Activated CD8-positive, alpha-beta memory T cell treated with anti-CD3 and anti-CD28 coated beads for 1 hour (primary cell): ENCODE measurements around the gene RPS25.
"Not testable (repeated sequence)": the region's sequence is repeated elsewhere in the genome, so short reads cannot be mapped to it uniquely, and the experiment has no call there.

ENCODE experiments used
- DNase-seq, 2 donors: peaks; one replicate each; pipeline ENCODE4 v3.0.0-alpha.2; 2020; ENCODE audit warnings: low read depth in 1 of 2; ENCODE audit errors: extremely low read depth in 1 of 2

The RPS25 gene

GRCh38 chr11:119039471-119039870, 21.3 kb upstream of the RPS25 start:
- DNase-seq, result not testable (repeated sequence)

- no peak for DNase-seq
These were observed 20.7 kb upstream of the RPS25 start for GRCh38 chr11:119038884-119039283.

GRCh38 chr11:119034813-119035212, 16.7 kb upstream of the RPS25 start:
- DNase-seq, result no peak

- DNase-seq, result not testable (repeated sequence)
These were observed 15.3 kb upstream of the RPS25 start for GRCh38 chr11:119033421-119033820.

GRCh38 chr11:119031912-119032280, 13.8 kb upstream of the RPS25 start:
- no peak for DNase-seq

GRCh38 chr11:119030329-119031047, 12.3 kb upstream of the RPS25 start, which contains the start of gene SLC37A4:
Gene SLC37A4 (minus strand): TSS chr11:119030877.
- peak; percentile 95 to 99 for DNase-seq

- DNase-seq, result no peak
These were observed 11.8 kb upstream of the RPS25 start for GRCh38 chr11:119030029-119030328.

- no peak for DNase-seq
These were observed 11.3 kb upstream of the RPS25 start for GRCh38 chr11:119029340-119030028.

- no peak for DNase-seq
These were observed 10.9 kb upstream of the RPS25 start for GRCh38 chr11:119029069-119029339.

GRCh38 chr11:119028346-119029068, 10.4 kb upstream of the RPS25 start:
- DNase-seq, result no peak

- no peak for DNase-seq
These were observed 9.6 kb upstream of the RPS25 start for GRCh38 chr11:119027561-119028345.

- DNase-seq, result no peak
These were observed 8.8 kb upstream of the RPS25 start for GRCh38 chr11:119026970-119027369.

- no peak for DNase-seq
These were observed 8.0 kb upstream of the RPS25 start for GRCh38 chr11:119025978-119026766.

GRCh38 chr11:119025541-119025940, 7.4 kb upstream of the RPS25 start:
- no peak for DNase-seq

- DNase-seq, result no peak
These were observed 6.9 kb upstream of the RPS25 start for GRCh38 chr11:119025099-119025473.

- no peak for DNase-seq
These were observed 6.4 kb upstream of the RPS25 start for GRCh38 chr11:119024430-119025098.

- no peak for DNase-seq
These were observed 5.6 kb upstream of the RPS25 start for GRCh38 chr11:119023741-119024140.

- no peak for DNase-seq
These were observed 3.5 kb upstream of the RPS25 start for GRCh38 chr11:119021631-119022030.

GRCh38 chr11:119019996-119020395, 1.9 kb upstream of the RPS25 start:
- DNase-seq, result no peak

GRCh38 chr11:119017377-119017776, 766 bp downstream of the RPS25 start:
- DNase-seq, result not testable (repeated sequence)
